HG02870 (cell line): ENCODE data around the gene SLC27A5.
A peak's percentile ranks its signal among the peaks of the same experiment; 100 is the strongest.
"Not testable (repeated sequence)": the region's sequence is repeated elsewhere in the genome, so short reads cannot be mapped to it uniquely, and the experiment has no call there.

Experiments
- ATAC-seq: cut with Tn5 transposase; IDR thresholded peaks from one replicate; pipeline ENCODE4 v1.9.1; 2021; ENCODE audit warnings: mild to moderate bottlenecking, moderate library complexity; ENCODE audit not compliant: unreplicated experiment

Gene SLC27A5

DNA sequence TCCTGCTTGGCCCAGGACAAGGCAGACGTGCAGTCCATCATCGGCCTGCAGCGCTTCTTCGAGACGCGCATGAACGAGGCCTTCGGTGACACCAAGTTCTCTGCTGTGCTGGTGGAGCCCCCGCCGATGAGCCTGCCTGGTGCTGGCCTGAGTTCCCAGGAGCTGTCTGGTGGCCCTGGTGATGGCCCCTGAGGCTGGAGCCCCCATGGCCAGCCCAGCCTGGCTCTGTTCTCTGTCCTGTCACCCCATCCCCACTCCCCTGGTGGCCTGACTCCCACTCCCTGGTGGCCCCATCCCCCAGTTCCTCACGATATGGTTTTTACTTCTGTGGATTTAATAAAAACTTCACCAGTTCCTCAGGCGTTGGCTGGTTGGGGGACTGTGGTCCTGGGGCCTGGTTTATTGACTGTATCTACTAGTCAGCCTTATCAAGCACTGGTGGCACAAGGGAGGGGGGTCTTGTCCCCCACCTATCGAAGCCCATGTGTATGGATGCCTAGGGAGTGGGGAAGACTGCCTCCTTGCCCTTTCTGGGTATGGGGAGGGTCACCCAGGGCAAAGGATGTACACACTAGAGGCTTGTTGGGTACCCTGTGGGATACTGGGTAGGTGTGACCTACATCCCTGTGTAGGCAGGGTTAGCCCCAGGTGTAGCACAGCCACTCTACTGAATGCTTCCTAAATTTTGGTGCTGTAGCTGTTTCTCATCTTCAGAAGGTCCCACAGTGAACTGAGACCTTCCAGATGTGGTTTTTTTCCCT, 38.8 kb upstream of the SLC27A5 start:
- ATAC-seq, result no peak

DNA sequence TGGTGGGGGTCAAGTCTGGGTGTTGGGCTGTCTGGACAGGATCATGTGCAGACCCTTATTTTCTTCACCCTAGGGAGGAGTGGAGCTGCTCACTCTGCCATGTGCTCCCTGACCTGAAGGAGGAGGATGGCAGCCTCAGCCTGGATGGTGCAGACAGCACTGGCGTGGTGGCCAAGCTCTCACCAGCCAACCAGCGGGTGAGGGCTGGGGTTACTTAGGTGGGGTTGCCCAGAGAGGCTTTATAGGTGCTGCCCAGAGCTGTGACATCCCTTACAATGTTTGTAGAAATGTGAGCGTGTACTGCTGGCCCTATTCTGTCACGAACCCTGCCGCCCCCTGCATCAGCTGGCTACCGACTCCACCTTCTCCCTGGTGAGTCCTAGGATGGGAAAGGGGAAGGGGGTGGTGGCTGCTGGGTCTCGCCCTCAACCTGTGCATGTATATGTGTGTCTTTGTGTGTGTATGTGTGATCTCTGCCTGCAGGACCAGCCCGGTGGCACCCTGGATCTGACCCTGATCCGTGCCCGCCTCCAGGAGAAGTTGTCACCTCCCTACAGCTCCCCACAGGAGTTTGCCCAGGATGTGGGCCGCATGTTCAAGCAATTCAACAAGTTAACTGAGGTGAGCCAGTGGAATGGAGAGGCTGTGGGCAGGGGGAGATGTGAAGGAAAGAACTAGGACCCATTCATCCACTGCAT, 38.0 kb upstream of the SLC27A5 start:
- no peak for ATAC-seq

DNA sequence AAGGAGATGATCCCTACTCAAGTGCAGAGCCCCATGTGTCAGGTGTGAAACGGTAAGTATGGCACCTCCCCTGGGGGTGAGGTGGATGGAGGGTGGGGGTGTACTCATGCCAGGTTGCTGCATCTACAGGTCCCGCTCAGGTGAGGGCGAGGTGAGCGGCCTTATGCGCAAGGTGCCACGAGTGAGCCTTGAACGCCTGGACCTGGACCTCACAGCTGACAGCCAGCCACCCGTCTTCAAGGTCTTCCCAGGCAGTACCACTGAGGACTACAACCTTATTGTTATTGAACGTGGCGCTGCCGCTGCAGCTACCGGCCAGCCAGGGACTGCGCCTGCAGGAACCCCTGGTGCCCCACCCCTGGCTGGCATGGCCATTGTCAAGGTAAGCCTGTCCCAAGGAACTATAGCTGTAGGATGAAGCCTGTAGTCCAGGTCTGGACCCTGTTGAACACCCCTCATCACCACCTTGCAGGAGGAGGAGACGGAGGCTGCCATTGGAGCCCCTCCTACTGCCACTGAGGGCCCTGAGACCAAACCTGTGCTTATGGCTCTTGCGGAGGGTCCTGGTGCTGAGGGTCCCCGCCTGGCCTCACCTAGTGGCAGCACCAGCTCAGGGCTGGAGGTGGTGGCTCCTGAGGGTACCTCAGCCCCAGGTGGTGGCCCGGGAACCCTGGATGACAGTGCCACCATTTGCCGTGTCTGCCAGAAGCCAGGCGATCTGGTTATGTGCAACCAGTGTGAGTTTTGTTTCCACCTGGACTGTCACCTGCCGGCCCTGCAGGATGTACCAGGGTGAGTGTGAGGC, 37.3 kb upstream of the SLC27A5 start:
- no peak for ATAC-seq

GRCh38 chr19:58547323-58548312, 35.8 kb upstream of the SLC27A5 start:
- no peak for ATAC-seq

DNA sequence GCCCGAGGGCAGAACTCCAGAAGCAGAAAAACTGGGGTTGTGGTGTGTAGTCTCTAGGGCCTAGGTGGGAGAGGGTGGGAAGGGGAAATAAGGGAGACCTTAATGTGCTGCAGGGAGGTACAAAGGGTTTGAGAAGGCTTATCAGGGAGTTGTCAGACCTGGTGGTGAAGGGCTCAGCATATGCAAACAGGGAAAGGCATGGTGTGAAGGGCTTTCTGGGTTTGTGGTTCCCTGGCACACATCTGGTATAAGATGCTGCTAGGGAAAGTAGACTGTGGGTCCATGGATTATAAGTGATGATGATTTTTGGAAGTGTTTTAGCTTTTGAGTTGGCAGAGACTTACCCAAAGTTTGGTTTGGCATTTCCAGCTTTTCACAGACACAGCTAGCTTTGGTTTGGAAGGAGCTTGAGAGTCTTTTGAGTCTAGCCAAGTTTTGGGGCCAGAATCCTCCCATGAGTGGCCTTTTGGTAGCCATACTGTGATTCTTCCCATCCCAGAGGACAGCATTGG, 34.3 kb upstream of the SLC27A5 start:
- ATAC-seq, result no peak

DNA sequence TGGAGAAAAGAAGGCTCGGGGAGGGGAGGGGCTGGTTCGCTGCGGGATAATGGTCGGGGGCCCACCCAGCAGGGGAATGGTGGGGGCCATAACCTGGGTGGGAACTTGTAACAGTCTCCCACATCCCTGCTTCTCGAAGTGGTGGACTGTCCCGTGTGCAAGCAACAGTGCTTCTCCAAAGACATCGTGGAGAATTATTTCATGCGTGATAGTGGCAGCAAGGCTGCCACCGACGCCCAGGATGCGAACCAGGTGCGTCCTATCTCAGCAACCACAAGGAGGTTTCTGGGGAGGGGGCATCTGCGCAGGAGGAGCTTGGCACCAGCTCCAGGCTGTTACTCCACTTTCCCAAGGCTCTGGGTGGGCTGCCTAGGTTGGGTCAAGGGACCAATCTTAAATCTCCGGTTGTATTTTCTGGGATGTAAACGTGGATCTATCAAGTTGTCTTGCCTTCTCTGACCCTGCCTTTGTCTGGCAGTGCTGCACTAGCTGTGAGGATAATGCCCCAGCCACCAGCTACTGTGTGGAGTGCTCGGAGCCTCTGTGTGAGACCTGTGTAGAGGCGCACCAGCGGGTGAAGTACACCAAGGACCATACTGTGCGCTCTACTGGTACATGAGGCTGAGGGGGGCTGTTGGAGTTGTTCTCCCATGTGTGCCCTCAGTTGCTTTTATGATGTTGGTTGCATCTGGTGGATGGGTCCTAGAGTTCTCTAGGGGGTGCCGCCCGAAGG, 33.7 kb upstream of the SLC27A5 start:
- ATAC-seq, result no peak

GRCh38 chr19:58544591-58545285, 32.9 kb upstream of the SLC27A5 start:
- ATAC-seq, result peak; percentile 35

DNA sequence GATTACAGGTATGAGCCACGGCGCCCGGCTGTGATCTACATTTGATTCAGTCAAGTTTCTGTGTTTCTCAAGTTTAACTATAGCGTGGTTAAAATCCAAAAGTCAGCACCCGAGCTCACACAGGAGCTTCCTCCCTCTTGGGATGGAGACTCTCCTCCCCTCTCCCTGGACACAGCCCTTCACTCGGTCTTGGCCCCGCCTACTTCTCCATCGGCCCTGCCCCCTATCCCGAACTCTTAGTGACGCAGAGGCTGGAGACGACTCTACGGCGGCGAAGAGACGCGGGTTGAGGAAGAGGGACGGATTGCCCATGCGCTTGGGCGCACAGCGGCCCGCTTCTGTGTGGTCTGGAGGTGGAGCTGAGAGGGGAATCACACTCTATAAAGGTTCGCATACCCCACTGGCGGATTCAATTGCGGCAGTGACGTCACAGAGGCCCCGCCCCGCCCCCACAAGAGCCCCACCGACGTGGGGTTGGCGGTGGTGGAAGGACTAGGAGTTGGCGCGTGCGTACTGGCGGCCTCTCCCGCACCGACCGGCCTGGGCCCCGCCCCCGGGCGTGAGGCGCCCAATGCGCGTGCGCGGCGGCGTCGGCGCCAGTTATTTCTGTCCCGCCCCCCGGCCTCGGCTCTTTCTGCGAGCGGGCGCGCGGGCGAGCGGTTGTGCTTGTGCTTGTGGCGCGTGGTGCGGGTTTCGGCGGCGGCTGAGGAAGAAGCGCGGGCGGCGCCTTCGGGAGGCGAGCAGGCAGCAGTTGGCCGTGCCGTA, 32.2 kb upstream of the SLC27A5 start, which contains the start of gene TRIM28:
Gene TRIM28 (plus strand): TSS at position 239 of the 765 bp plus-strand sequence. CDS start 694 bp downstream, outside the sequence.
- ATAC-seq, result peak; percentile 77

DNA sequence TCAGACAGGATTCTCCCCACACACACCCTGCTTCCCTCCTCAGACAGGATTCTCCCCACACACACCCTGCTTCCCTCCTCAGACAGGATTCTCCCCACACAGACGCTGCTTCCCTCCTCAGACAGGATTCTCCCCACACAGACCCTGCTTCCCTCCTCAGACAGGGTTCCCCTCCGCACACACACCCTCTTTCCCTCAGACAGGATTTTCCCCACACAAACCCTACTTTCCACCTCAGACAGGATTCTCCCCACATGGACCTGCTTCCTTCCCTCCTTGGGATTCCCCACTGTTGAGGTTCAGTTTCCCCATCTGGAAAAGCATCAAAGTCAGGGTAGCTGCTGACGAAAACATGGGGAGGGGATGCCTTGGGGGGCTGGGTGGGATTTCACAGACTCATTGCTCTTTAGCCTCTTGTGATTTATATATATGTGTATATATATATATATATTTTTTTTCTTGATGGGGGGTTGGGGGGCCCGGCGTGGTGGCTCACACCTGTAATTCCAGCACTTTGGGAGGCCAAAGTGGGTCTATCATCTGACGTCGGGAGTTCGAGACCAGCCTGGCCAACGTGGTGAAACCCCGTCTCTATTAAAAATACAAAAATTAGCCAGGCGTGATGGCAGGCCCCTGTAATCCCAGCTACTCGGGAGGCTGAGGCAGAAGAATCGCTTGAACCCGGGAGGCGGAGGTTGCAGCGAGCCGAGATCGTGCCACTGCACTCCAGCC, 31.0 kb upstream of the SLC27A5 start:
- not testable (repeated sequence) for ATAC-seq

GRCh38 chr19:58539169-58539559, 27.4 kb upstream of the SLC27A5 start:
- ATAC-seq, result not testable (repeated sequence)

DNA sequence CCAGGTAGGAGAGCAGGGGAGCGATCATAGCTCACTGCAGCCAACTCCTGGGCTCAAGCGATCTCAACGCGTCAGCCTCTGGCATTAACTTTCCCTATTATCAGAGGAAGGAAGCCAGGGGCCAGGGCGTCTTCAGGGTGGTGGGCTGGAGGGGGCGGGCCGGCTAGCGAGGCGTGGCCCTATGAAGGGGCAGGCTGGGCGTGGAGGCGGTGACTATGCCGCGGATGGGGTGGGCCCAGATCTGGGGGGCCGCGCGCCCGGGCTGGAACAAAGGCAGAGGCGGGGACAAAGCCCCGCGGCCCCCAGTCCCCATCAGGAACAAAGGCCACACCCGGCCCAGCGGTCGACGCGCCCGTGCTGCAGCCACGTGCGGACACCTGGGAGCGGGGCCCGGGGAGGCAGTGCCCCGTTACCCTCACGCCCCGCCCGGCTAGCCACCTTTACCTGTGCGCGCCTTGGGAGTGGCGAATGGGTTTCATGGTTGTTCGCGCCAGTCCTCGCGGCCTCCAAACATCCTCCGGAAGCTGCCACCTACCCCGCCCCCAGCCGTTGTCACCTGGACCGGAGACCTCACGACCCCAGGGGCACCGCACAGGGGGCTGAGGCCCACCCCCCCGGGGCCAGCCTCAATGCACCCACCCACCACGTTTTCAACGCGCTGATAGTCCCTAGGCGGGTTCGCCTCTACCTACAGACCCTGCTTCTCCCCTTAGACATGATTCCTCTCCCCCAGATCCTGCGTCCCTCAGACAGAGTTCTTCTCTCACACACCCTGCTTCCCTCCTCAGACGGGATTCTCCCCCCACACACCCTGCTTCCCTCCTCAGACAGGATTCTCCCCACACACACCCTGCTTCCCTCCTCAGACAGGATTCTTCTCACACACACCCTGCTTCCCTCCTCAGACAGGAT, 26.7 kb upstream of the SLC27A5 start:
- ATAC-seq, result no peak

DNA sequence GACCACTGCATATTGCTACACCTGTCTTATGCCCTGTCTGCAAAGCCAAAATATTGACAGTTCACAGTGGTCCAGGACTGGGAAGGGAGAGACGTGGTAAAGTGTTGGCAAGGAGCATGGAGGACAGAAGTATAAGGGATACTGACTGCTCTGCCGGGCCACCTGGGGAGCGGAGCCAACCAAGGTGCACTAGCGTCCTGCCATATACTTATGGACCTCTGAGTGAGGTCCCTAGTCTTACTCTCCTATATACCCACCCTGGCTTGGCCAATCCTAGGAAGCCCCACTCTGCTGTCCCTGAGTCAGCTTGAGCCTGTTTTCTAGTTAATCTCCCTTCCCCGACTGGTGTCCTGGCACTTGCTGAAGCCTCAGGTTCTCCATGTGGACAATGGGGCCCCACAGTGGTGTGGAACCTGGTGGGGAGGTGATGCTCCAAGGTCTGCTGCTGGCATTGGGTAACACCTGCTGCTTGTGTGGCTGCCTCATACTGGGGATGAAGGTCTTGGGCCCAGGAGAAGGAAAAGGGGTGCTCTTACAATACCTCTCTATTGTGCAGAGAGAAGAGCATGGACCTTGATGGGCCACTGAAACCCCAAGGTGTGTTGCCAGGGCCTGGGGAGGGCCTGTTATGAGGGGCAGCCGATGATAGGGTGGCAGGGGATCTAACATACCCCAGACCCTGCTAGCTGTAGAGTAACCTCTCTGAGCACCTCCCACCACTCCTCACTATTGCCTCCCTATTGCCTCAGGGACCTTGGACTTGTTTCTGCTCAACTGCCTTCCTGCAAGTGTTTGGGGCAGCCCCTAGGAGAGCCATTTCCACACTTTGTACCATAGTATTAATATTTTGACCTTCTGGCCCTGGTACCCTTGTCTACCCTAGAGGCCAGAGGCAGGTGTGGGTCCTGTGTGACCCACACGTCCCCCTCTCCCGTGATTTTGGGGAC, 25.3 kb upstream of the SLC27A5 start:
- ATAC-seq, result no peak

- ATAC-seq, result no peak
These were observed 24.1 kb upstream of the SLC27A5 start for GRCh38 chr19:58535857-58536256.

DNA sequence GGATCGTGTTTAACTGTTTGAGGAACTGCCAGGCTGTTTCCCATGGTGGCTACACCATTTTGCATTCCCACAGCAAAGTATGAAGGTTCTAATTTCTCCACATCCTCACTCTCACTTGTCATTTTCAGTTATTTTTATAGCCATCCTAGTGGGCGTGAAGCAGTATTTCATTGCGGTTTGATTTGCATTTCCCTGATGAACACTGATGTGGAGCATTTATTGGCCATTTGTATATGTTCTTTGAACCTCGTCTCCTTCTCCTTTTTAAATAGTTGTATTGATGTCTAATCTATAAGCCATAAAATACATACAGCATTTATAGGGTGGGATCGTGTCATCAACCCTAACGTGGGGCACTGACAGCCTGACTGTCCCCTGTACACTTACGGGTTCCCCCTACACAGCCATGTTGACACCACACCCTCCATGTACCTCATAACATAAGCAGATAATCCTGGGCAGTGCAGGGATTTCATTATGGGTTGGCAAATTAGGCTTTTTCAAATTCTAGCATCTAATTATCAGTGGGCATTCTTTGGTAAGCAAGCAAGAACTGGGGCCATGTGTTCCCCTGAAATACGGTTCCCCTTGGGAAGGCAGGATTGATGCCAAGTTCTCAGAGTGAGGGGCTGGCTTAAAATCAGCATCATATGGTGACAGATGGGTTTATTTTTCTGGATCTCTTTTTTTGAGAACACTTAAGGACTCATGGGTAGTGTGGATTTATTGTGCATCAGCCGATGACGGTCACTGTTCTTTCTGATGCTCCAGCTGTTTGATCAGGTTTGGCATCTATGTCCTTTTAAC, 19.4 kb upstream of the SLC27A5 start:
- ATAC-seq, result no peak
